Activated naive CD4-positive, alpha-beta T cell treated with anti-CD3 and anti-CD28 coated beads, Interleukin-2, amount 50 U/mL, for 24 hours (primary cell): ENCODE results near the gene ATXN1L.
"Not testable (repeated sequence)": the region's sequence is repeated elsewhere in the genome, so short reads cannot be mapped to it uniquely, and the experiment has no call there.

Experiments used
- H3K27ac Mint-ChIP-seq: one replicate; pipeline ENCODE4 v1.8.0; 2021; ENCODE audit warnings: mild to moderate bottlenecking, mixed read lengths
- H3K27me3 Mint-ChIP-seq: one replicate; pipeline ENCODE4 v1.8.0; 2021; ENCODE audit warnings: mixed read lengths
- H3K36me3 Mint-ChIP-seq: one replicate; pipeline ENCODE4 v1.8.0; 2021; ENCODE audit warnings: mixed read lengths
- H3K4me1 Mint-ChIP-seq: one replicate; pipeline ENCODE4 v1.8.0; 2021; ENCODE audit warnings: mixed read lengths
- H3K4me3 Mint-ChIP-seq: one replicate; pipeline ENCODE4 v1.8.0; 2021; ENCODE audit warnings: mild to moderate bottlenecking, mixed read lengths
- H3K9me3 Mint-ChIP-seq: one replicate; pipeline ENCODE4 v1.8.0; 2021; ENCODE audit warnings: mixed read lengths

The ATXN1L gene

GRCh38 chr16:71840052-71840451 lies 5.7 kb upstream of the ATXN1L start:
- no peak overlapping the region for H3K4me3 Mint-ChIP-seq
- H3K9me3 Mint-ChIP-seq, result no peaks in the 10 kb centered on the region
- no peaks in the 10 kb centered on the region for H3K36me3 Mint-ChIP-seq
- peaks cover 10% of the 10 kb centered on the region for H3K4me1 Mint-ChIP-seq
- no peak overlapping the region for H3K27ac Mint-ChIP-seq
- H3K27me3 Mint-ChIP-seq, result no peaks in the 10 kb centered on the region

GRCh38 chr16:71843572-71843971 lies 2.2 kb upstream of the ATXN1L start:
- no peak overlapping the region for H3K27ac Mint-ChIP-seq
- peaks cover 6% of the 10 kb centered on the region for H3K36me3 Mint-ChIP-seq
- no peaks in the 10 kb centered on the region for H3K27me3 Mint-ChIP-seq
- no peaks in the 10 kb centered on the region for H3K9me3 Mint-ChIP-seq
- no peak overlapping the region for H3K4me3 Mint-ChIP-seq
- H3K4me1 Mint-ChIP-seq, result peaks cover 35% of the 10 kb centered on the region

GRCh38 chr16:71846431-71846830 lies 655 bp downstream of the ATXN1L start:
- Mint-ChIP-seq H3K4me3 (peak overlapping the region; percentile 94), H3K36me3 (peaks cover 15% of the 10 kb centered on the region), H3K27me3 (no peaks in the 10 kb centered on the region), H3K9me3 (no peaks in the 10 kb centered on the region), H3K27ac (peak overlapping the region; percentile 88), H3K4me1 (peaks cover 50% of the 10 kb centered on the region)

- peaks cover 15% of the 10 kb centered on the region for H3K36me3 Mint-ChIP-seq
- no peaks in the 10 kb centered on the region for H3K27me3 Mint-ChIP-seq
- H3K4me3 Mint-ChIP-seq, result peak overlapping the region; percentile 94
- peaks cover 53% of the 10 kb centered on the region for H3K4me1 Mint-ChIP-seq
- H3K9me3 Mint-ChIP-seq, result no peaks in the 10 kb centered on the region
- peak overlapping the region; percentile 88 for H3K27ac Mint-ChIP-seq
These were observed 1.3 kb downstream of the ATXN1L start for GRCh38 chr16:71847096-71847495.

GRCh38 chr16:71848622-71849021 lies 2.8 kb downstream of the ATXN1L start:
- Mint-ChIP-seq H3K36me3 (peaks cover 15% of the 10 kb centered on the region), H3K4me1 (peaks cover 63% of the 10 kb centered on the region), H3K4me3 (no peak overlapping the region), H3K27ac (no peak overlapping the region), H3K27me3 (no peaks in the 10 kb centered on the region), H3K9me3 (no peaks in the 10 kb centered on the region)

GRCh38 chr16:71851746-71852145 lies 6.0 kb downstream of the ATXN1L start:
- peak overlapping the region; percentile 23 for H3K27ac Mint-ChIP-seq
- peaks cover 15% of the 10 kb centered on the region for H3K36me3 Mint-ChIP-seq
- H3K27me3 Mint-ChIP-seq, result no peaks in the 10 kb centered on the region
- H3K4me3 Mint-ChIP-seq, result no peak overlapping the region
- no peaks in the 10 kb centered on the region for H3K9me3 Mint-ChIP-seq
- H3K4me1 Mint-ChIP-seq, result peaks cover 83% of the 10 kb centered on the region

- H3K4me1 Mint-ChIP-seq, result peaks cover 83% of the 10 kb centered on the region
- H3K36me3 Mint-ChIP-seq, result peaks cover 15% of the 10 kb centered on the region
- H3K4me3 Mint-ChIP-seq, result no peak overlapping the region
- no peaks in the 10 kb centered on the region for H3K27me3 Mint-ChIP-seq
- peak overlapping the region; percentile 23 for H3K27ac Mint-ChIP-seq
- H3K9me3 Mint-ChIP-seq, result no peaks in the 10 kb centered on the region
These were observed 6.4 kb downstream of the ATXN1L start for GRCh38 chr16:71852158-71852557.

GRCh38 chr16:71852561-71852960 lies 6.8 kb downstream of the ATXN1L start:
- no peaks in the 10 kb centered on the region for H3K27me3 Mint-ChIP-seq
- no peak overlapping the region for H3K4me3 Mint-ChIP-seq
- no peak overlapping the region for H3K27ac Mint-ChIP-seq
- peaks cover 83% of the 10 kb centered on the region for H3K4me1 Mint-ChIP-seq
- peaks cover 15% of the 10 kb centered on the region for H3K36me3 Mint-ChIP-seq
- no peaks in the 10 kb centered on the region for H3K9me3 Mint-ChIP-seq

GRCh38 chr16:71853413-71853812 lies 7.6 kb downstream of the ATXN1L start:
- no peaks in the 10 kb centered on the region for H3K27me3 Mint-ChIP-seq
- no peak overlapping the region for H3K4me3 Mint-ChIP-seq
- peaks cover 75% of the 10 kb centered on the region for H3K4me1 Mint-ChIP-seq
- peaks cover 10% of the 10 kb centered on the region for H3K36me3 Mint-ChIP-seq
- no peaks in the 10 kb centered on the region for H3K9me3 Mint-ChIP-seq
- peak overlapping the region; percentile 30 for H3K27ac Mint-ChIP-seq

GRCh38 chr16:71854369-71854948 lies 8.7 kb downstream of the ATXN1L start:
- Mint-ChIP-seq H3K4me3 (no peak overlapping the region), H3K36me3 (peaks cover 8% of the 10 kb centered on the region), H3K4me1 (peaks cover 76% of the 10 kb centered on the region), H3K27ac (no peak overlapping the region), H3K27me3 (no peaks in the 10 kb centered on the region), H3K9me3 (no peaks in the 10 kb centered on the region)

- Mint-ChIP-seq H3K36me3 (peaks cover 3% of the 10 kb centered on the region), H3K27ac (no peak overlapping the region), H3K9me3 (no peaks in the 10 kb centered on the region), H3K27me3 (no peaks in the 10 kb centered on the region), H3K4me1 (peaks cover 71% of the 10 kb centered on the region), H3K4me3 (no peak overlapping the region)
These were observed 10.3 kb downstream of the ATXN1L start for GRCh38 chr16:71855937-71856662.

GRCh38 chr16:71859762-71860521 lies 14.2 kb downstream of the ATXN1L start:
- peaks cover 4% of the 10 kb centered on the region for H3K36me3 Mint-ChIP-seq
- H3K4me1 Mint-ChIP-seq, result peaks cover 33% of the 10 kb centered on the region
- no peaks in the 10 kb centered on the region for H3K27me3 Mint-ChIP-seq
- peak overlapping the region; percentile 41 for H3K27ac Mint-ChIP-seq
- no peaks in the 10 kb centered on the region for H3K9me3 Mint-ChIP-seq
- H3K4me3 Mint-ChIP-seq, result no peak overlapping the region

- H3K9me3 Mint-ChIP-seq, result no peaks in the 10 kb centered on the region
- H3K36me3 Mint-ChIP-seq, result peaks cover 6% of the 10 kb centered on the region
- no peak overlapping the region for H3K27ac Mint-ChIP-seq
- H3K27me3 Mint-ChIP-seq, result no peaks in the 10 kb centered on the region
- H3K4me3 Mint-ChIP-seq, result no peak overlapping the region
- H3K4me1 Mint-ChIP-seq, result peaks cover 15% of the 10 kb centered on the region
These were observed 18.2 kb downstream of the ATXN1L start for GRCh38 chr16:71863995-71864394.

GRCh38 chr16:71865173-71865863 lies 19.5 kb downstream of the ATXN1L start:
- H3K27me3 Mint-ChIP-seq, result no peaks in the 10 kb centered on the region
- H3K27ac Mint-ChIP-seq, result peak overlapping the region; percentile 33
- no peak overlapping the region for H3K4me3 Mint-ChIP-seq
- H3K36me3 Mint-ChIP-seq, result peaks cover 9% of the 10 kb centered on the region
- no peaks in the 10 kb centered on the region for H3K9me3 Mint-ChIP-seq
- peaks cover 15% of the 10 kb centered on the region for H3K4me1 Mint-ChIP-seq

- not testable (repeated sequence) for H3K9me3 Mint-ChIP-seq, H3K36me3 Mint-ChIP-seq, H3K27ac Mint-ChIP-seq, H3K4me3 Mint-ChIP-seq, H3K27me3 Mint-ChIP-seq
- peaks cover 18% of the 10 kb centered on the region for H3K4me1 Mint-ChIP-seq
These were observed 21.4 kb downstream of the ATXN1L start for GRCh38 chr16:71867175-71867574.
